NB4 (cell line): Measurements from ENCODE around the gene CLDN20.

Experiments
- CTCF ChIP-seq: IDR thresholded peaks from one replicate; pipeline ENCODE4 v1.5.1; 2012; ENCODE audit warnings: low read depth, low read length
- POLR2A ChIP-seq: IDR thresholded peaks from 2 replicates; pipeline ENCODE4 v1.6.1; 2011; ENCODE audit warnings: mild to moderate bottlenecking; ENCODE audit not compliant: insufficient read length; ENCODE audit errors: extremely low read depth
- TF ChIP-seq, protein P1 (sequence below): IDR thresholded peaks from 2 replicates; pipeline ENCODE4 v1.6.1; 2011; ENCODE audit warnings: low read depth, low read length

DNA sequence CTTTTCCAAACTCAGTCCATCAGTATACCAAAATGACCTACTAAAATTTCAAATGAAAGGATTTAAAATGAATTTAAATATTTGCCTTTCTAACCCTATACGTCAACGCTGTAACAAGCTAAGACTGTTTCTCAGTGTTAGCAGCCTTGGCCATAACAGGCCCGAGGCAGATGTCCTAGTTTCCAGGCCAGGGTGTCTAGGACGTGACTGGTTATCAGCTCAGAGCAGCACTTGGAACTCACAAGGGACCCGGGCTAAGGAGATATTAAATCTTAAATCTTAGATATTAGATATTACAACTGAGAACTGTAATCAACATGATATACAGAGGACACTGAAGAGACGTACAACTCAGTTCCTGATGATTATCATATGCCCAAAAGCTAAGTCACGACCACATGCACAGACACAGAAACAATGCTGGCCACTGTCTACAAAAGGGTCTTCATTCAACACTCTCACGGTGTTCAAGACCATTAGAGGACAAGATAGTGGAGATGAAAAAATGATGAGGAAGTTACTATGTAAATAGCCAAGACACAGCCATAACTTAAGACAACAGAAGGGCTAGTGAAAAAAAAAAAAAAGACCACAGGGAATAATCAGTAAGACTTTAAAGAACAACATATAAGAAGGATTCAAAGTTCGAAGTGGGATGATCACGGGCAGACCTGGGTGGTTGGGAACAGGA is at the start of gene CLDN20:
- no peak for TF ChIP-seq CTCF
- no peak for TF ChIP-seq POLR2A
- TF ChIP-seq, protein P1, sequence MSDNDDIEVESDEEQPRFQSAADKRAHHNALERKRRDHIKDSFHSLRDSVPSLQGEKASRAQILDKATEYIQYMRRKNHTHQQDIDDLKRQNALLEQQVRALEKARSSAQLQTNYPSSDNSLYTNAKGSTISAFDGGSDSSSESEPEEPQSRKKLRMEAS = no peak
